ENCODE measurements around the gene SCN5A.

DNA sequence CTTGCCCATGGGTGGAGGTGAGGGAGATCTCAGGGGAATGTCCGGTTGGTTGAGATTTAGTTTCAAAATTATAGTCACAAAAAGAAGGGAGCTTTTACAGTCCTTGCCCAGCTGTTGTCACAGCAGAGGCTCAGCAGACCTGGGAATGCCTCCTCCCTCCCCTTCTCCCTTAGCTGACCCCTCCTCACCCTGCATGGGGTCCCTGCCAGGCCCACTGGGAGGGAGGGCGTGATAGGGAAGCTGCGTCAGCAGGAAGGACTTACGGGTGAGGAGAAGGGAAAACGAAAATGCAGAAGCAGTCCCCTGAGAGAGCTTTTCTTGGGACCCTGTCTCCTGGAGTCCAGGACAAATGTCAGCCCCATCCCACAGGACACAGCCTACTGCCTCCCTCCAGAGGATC is 18.9 kb downstream of the SCN5A start:
- TF ChIP-seq, protein P1, sequence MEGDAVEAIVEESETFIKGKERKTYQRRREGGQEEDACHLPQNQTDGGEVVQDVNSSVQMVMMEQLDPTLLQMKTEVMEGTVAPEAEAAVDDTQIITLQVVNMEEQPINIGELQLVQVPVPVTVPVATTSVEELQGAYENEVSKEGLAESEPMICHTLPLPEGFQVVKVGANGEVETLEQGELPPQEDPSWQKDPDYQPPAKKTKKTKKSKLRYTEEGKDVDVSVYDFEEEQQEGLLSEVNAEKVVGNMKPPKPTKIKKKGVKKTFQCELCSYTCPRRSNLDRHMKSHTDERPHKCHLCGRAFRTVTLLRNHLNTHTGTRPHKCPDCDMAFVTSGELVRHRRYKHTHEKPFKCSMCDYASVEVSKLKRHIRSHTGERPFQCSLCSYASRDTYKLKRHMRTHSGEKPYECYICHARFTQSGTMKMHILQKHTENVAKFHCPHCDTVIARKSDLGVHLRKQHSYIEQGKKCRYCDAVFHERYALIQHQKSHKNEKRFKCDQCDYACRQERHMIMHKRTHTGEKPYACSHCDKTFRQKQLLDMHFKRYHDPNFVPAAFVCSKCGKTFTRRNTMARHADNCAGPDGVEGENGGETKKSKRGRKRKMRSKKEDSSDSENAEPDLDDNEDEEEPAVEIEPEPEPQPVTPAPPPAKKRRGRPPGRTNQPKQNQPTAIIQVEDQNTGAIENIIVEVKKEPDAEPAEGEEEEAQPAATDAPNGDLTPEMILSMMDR (IDR thresholded peaks at IDR 0.05; ENCODE audit: low read depth, low read length), result no peak
- TF ChIP-seq, protein P2, sequence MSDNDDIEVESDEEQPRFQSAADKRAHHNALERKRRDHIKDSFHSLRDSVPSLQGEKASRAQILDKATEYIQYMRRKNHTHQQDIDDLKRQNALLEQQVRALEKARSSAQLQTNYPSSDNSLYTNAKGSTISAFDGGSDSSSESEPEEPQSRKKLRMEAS (IDR thresholded peaks at IDR 0.05; ENCODE audit: low read depth, low read length), result no peak
